Natural killer cell treated with Interleukin-12 subunit alpha and Interleukin-12 subunit beta and Interleukin-15 and Interleukin-18, amount 100 ng/mL, for 72 hours (primary cell): ENCODE measurements around the gene CPNE2. TPM values are rescaled to one million over a fixed set of nuclear protein-coding genes. Genes with fewer than 3 reads are reported as not detected.

Experiments
- ATAC-seq, 2 donors: fragments of 150-1000 bp; cut with Tn5 transposase in 1 of 2; sonication (Bioruptor Pico), chemical (Tn5 transposase) in 1 of 2; 2 replicates each; pipeline ENCODE4 v1.10.0; 2021
- DNase-seq: peaks from one replicate; pipeline ENCODE4 v3.0.0; 2022; ENCODE audit warnings: low spot score
- H3K27ac Mint-ChIP-seq, 2 donors: 1 replicate in 1 of 2; 2 replicates in 1 of 2; pipeline ENCODE4 v1.8.0; 2022; ENCODE audit warnings: mixed read lengths in 2 of 2, mild to moderate bottlenecking in 1 of 2, moderate library complexity in 1 of 2
- H3K27me3 Mint-ChIP-seq, 2 donors: 1 replicate in 1 of 2; 2 replicates in 1 of 2; pipeline ENCODE4 v1.8.0; 2022; ENCODE audit warnings: mixed read lengths in 2 of 2
- H3K36me3 Mint-ChIP-seq: one replicate; pipeline ENCODE4 v1.8.0; 2022; ENCODE audit warnings: mixed read lengths
- H3K4me1 Mint-ChIP-seq, 2 donors: 1 replicate in 1 of 2; 2 replicates in 1 of 2; pipeline ENCODE4 v1.8.0; 2022; ENCODE audit warnings: low read depth in 2 of 2, mixed read lengths in 2 of 2, mild to moderate bottlenecking in 1 of 2
- H3K4me3 Mint-ChIP-seq: one replicate; pipeline ENCODE4 v1.8.0; 2022; ENCODE audit warnings: mixed read lengths
- H3K9me3 Mint-ChIP-seq: 2 replicates; pipeline ENCODE4 v1.8.0; 2022; ENCODE audit warnings: mixed read lengths
- total RNA-seq, 2 donors: library from RNA; stranded (reverse); gene quantifications; one replicate each; pipeline ENCODE4 v1.2.3, GENCODE V29; 2022

CPNE2 gene
- total RNA-seq, 2 donors from 2014 or later = 0.50 to 0.95 TPM

- peaks cover 6% of the 10 kb centered on the region for H3K9me3 Mint-ChIP-seq
- H3K27ac Mint-ChIP-seq = peak overlapping the region; percentile 36 to 75
- no peaks in the 10 kb centered on the region for H3K27me3 Mint-ChIP-seq
- H3K4me3 Mint-ChIP-seq = no peak overlapping the region
- H3K36me3 Mint-ChIP-seq = peaks cover 17% of the 10 kb centered on the region
- peaks cover 38 to 44% of the 10 kb centered on the region in 2 donors for H3K4me1 Mint-ChIP-seq
- no peak for ATAC-seq
- DNase-seq = no peak
Observed at GRCh38 chr16:57072616-57073275, 19.6 kb upstream of the CPNE2 start.

- no peak overlapping the region for H3K27ac Mint-ChIP-seq
- no peaks in the 10 kb centered on the region for H3K36me3 Mint-ChIP-seq
- H3K4me1 Mint-ChIP-seq = peaks cover 3 to 4% of the 10 kb centered on the region in 2 donors
- H3K4me3 Mint-ChIP-seq = no peak overlapping the region
- H3K9me3 Mint-ChIP-seq = no peaks in the 10 kb centered on the region
- DNase-seq = no peak
- ATAC-seq = peak in 1 of 2 donors; percentile 21
- H3K27me3 Mint-ChIP-seq = no peaks in the 10 kb centered on the region
Observed at GRCh38 chr16:57077714-57078113, 14.7 kb upstream of the CPNE2 start.

GRCh38 chr16:57081744-57082143 lies 10.6 kb upstream of the CPNE2 start:
- no peaks in the 10 kb centered on the region for H3K36me3 Mint-ChIP-seq
- DNase-seq (no peak), ATAC-seq (no peak)
- no peak overlapping the region for H3K27ac Mint-ChIP-seq
- H3K4me1 Mint-ChIP-seq = peaks cover 8 to 16% of the 10 kb centered on the region in 2 donors
- no peak overlapping the region for H3K4me3 Mint-ChIP-seq
- no peaks in the 10 kb centered on the region for H3K9me3 Mint-ChIP-seq
- no peaks in the 10 kb centered on the region for H3K27me3 Mint-ChIP-seq

GRCh38 chr16:57082664-57083063 lies 9.7 kb upstream of the CPNE2 start:
- H3K4me3 Mint-ChIP-seq = no peak overlapping the region
- no peak for ATAC-seq
- DNase-seq = no peak
- no peaks in the 10 kb centered on the region for H3K9me3 Mint-ChIP-seq
- no peaks in the 10 kb centered on the region for H3K27me3 Mint-ChIP-seq
- H3K4me1 Mint-ChIP-seq = peaks cover 8 to 13% of the 10 kb centered on the region in 2 donors
- H3K36me3 Mint-ChIP-seq = no peaks in the 10 kb centered on the region
- no peak overlapping the region for H3K27ac Mint-ChIP-seq

- no peak for DNase-seq
- H3K27me3 Mint-ChIP-seq = no peaks in the 10 kb centered on the region
- H3K9me3 Mint-ChIP-seq = no peaks in the 10 kb centered on the region
- ATAC-seq = no peak
- H3K4me1 Mint-ChIP-seq = peaks cover 8 to 13% of the 10 kb centered on the region in 2 donors
- no peak overlapping the region for H3K4me3 Mint-ChIP-seq
- H3K27ac Mint-ChIP-seq = peak overlapping the region in 1 of 2 donors; percentile 5
- no peaks in the 10 kb centered on the region for H3K36me3 Mint-ChIP-seq
Observed at GRCh38 chr16:57083485-57084126, 8.8 kb upstream of the CPNE2 start.

- peaks cover 8 to 13% of the 10 kb centered on the region in 2 donors for H3K4me1 Mint-ChIP-seq
- H3K36me3 Mint-ChIP-seq = no peaks in the 10 kb centered on the region
- ATAC-seq = peak; percentile 79 to 80
- no peaks in the 10 kb centered on the region for H3K9me3 Mint-ChIP-seq
- no peak overlapping the region for H3K4me3 Mint-ChIP-seq
- H3K27me3 Mint-ChIP-seq = no peaks in the 10 kb centered on the region
- peak overlapping the region in 1 of 2 donors; percentile 5 for H3K27ac Mint-ChIP-seq
- DNase-seq = peak; percentile 68
Observed at GRCh38 chr16:57084257-57084770, 8.1 kb upstream of the CPNE2 start.

- Mint-ChIP-seq H3K36me3 (no peaks in the 10 kb centered on the region), H3K4me3 (no peak overlapping the region), H3K27ac (no peak overlapping the region), H3K9me3 (no peaks in the 10 kb centered on the region), H3K4me1 (peaks cover 8 to 13% of the 10 kb centered on the region in 2 donors), H3K27me3 (no peaks in the 10 kb centered on the region)
- ATAC-seq (no peak), DNase-seq (no peak)
Observed at GRCh38 chr16:57084996-57085395, 7.4 kb upstream of the CPNE2 start.

GRCh38 chr16:57087003-57087402 lies 5.4 kb upstream of the CPNE2 start:
- no peak overlapping the region for H3K27ac Mint-ChIP-seq
- no peak overlapping the region for H3K4me3 Mint-ChIP-seq
- ATAC-seq = no peak
- DNase-seq = no peak
- no peaks in the 10 kb centered on the region for H3K36me3 Mint-ChIP-seq
- H3K9me3 Mint-ChIP-seq = no peaks in the 10 kb centered on the region
- H3K4me1 Mint-ChIP-seq = peaks cover 8 to 18% of the 10 kb centered on the region in 2 donors
- H3K27me3 Mint-ChIP-seq = peaks cover 10 to 12% of the 10 kb centered on the region in 2 donors

GRCh38 chr16:57089406-57089805 lies 3.0 kb upstream of the CPNE2 start:
- Mint-ChIP-seq H3K27ac (no peak overlapping the region), H3K27me3 (peaks cover 10 to 12% of the 10 kb centered on the region in 2 donors), H3K4me3 (no peak overlapping the region), H3K9me3 (no peaks in the 10 kb centered on the region), H3K36me3 (no peaks in the 10 kb centered on the region), H3K4me1 (peaks cover under 1 to 18% of the 10 kb centered on the region in 2 donors)
- DNase-seq (no peak), ATAC-seq (no peak)

- Mint-ChIP-seq H3K4me1 (peaks cover 0 to 10% of the 10 kb centered on the region in 2 donors), H3K9me3 (no peaks in the 10 kb centered on the region), H3K36me3 (no peaks in the 10 kb centered on the region), H3K4me3 (peak overlapping the region; percentile 47), H3K27me3 (peaks cover 17% of the 10 kb centered on the region in 2 donors), H3K27ac (no peak overlapping the region)
- DNase-seq (no peak), ATAC-seq (no peak)
Observed at GRCh38 chr16:57091200-57091974, 996 bp upstream of the CPNE2 start.

GRCh38 chr16:57092786-57093411 lies 516 bp downstream of the CPNE2 start:
- H3K4me1 Mint-ChIP-seq = peaks cover 0 to 10% of the 10 kb centered on the region in 2 donors
- no peaks in the 10 kb centered on the region for H3K36me3 Mint-ChIP-seq
- ATAC-seq (peak; percentile 54 to 67), DNase-seq (no peak)
- H3K27me3 Mint-ChIP-seq = peaks cover 17% of the 10 kb centered on the region in 2 donors
- peak overlapping the region; percentile 56 for H3K4me3 Mint-ChIP-seq
- H3K27ac Mint-ChIP-seq = no peak overlapping the region
- H3K9me3 Mint-ChIP-seq = no peaks in the 10 kb centered on the region

GRCh38 chr16:57093666-57094564 lies 1.5 kb downstream of the CPNE2 start:
- Mint-ChIP-seq H3K27me3 (peaks cover 17% of the 10 kb centered on the region in 2 donors), H3K27ac (no peak overlapping the region), H3K9me3 (no peaks in the 10 kb centered on the region), H3K36me3 (no peaks in the 10 kb centered on the region), H3K4me1 (peaks cover 0 to 13% of the 10 kb centered on the region in 2 donors), H3K4me3 (peak overlapping the region; percentile 56)
- ATAC-seq (no peak), DNase-seq (no peak)

- DNase-seq (no peak), ATAC-seq (no peak)
- Mint-ChIP-seq H3K4me3 (no peak overlapping the region), H3K4me1 (peaks cover 0 to 13% of the 10 kb centered on the region in 2 donors), H3K27me3 (peaks cover 17% of the 10 kb centered on the region in 2 donors), H3K36me3 (no peaks in the 10 kb centered on the region), H3K27ac (no peak overlapping the region), H3K9me3 (no peaks in the 10 kb centered on the region)
Observed at GRCh38 chr16:57094911-57095310, 2.5 kb downstream of the CPNE2 start.
